HepG2 (cell line): ENCODE data around the gene PCSK2. TPM values are rescaled to one million over a fixed set of nuclear protein-coding genes. Genes with fewer than 3 reads are reported as not detected.

Experiments
- ATAC-seq: fragments of 200-7000 bp; cut with Tn5 transposase; 3 replicates; pipeline ENCODE4 v1.9.1; 2020; ENCODE audit warnings: mild to moderate bottlenecking, moderate library complexity
- BruUV-seq: library from RNA; stranded (reverse); fragments of 400-500 nt; replicated peaks from 2 replicates; lab custom pipeline; 2021; lab: Mats Ljungman, UMichigan
- CTCF ChIA-PET: fragments of 300-600 bp; formaldehyde crosslinking; extraction: SDS; loops from one replicate; lab custom pipeline; 2021; ENCODE audit warnings: low total read pairs, inconsistent platforms, low intra/inter-chr PET ratio; lab: Yijun Ruan, JAX
- POLR2A ChIA-PET: fragments of 350-600 bp; sonication (Branson Sonifier 250); formaldehyde crosslinking; loops from one replicate; lab custom pipeline; 2020; ENCODE audit warnings: antibody characterized with exemption, inconsistent platforms; lab: Yijun Ruan, JAX
- DNase-seq: peaks from one replicate; pipeline ENCODE4 v3.0.0-alpha.2; 2015; ENCODE audit warnings: low spot score
- FAIRE-seq: peaks from 3 replicates; lab custom pipeline; 2011; peaks lifted over from hg19 to GRCh38; lab: Jason Lieb, UNC
- H2AFZ ChIP-seq: one replicate; pipeline ENCODE4 v1.6.1; 2011; ENCODE audit warnings: low read length, inconsistent platforms
- H3K27ac ChIP-seq: fragments of 300-600 bp; 3 replicates; pipeline ENCODE4 v1.8.0; 2011; ENCODE audit warnings: mixed run types, mild to moderate bottlenecking, mixed read lengths, low read length, inconsistent platforms; ENCODE audit not compliant: insufficient read depth; ENCODE audit errors: extremely low read length
- H3K27me3 ChIP-seq, 2 experiments: fragments of 200-600 bp in 1 of 2; 2 replicates in 1 of 2; 3 replicates in 1 of 2; pipeline versions ENCODE4 v1.6.0 to v1.8.0; 2011; ENCODE audit warnings: low read length in 2 of 2, mild to moderate bottlenecking in 2 of 2, moderate library complexity in 2 of 2, inconsistent platforms in 1 of 2; ENCODE audit not compliant: insufficient read depth in 2 of 2, control insufficient read depth in 1 of 2
- H3K36me3 ChIP-seq, 2 experiments: fragments of 200-600 bp in 1 of 2; replicated peaks in 1 of 2; 2 replicates in 1 of 2; 3 replicates in 1 of 2; pipeline versions ENCODE4 v1.5.1 to v1.8.0; 2011; ENCODE audit warnings: low read length in 2 of 2, inconsistent platforms in 1 of 2; ENCODE audit not compliant: insufficient read depth in 2 of 2, control insufficient read depth in 1 of 2
- H3K4me1 ChIP-seq: 2 replicates; pipeline ENCODE4 v1.5.1; 2012; ENCODE audit warnings: low read length, inconsistent platforms; ENCODE audit not compliant: insufficient read depth
- H3K4me2 ChIP-seq: 2 replicates; pipeline ENCODE4 v1.6.0; 2011; ENCODE audit warnings: low read depth, low read length, inconsistent platforms
- H3K4me3 ChIP-seq, 3 experiments: fragments of 200-600 bp in 1 of 3; sonication (generic), shearing (Covaris generic) in 1 of 3; replicated peaks in 1 of 3; 2 replicates each; pipeline ENCODE4 v1.5.1; 2011 to 2016; ENCODE audit warnings: low read length in 3 of 3, inconsistent platforms in 2 of 3, low read depth in 2 of 3, mild to moderate bottlenecking in 2 of 3, control low read depth in 1 of 3, mixed read lengths in 1 of 3; ENCODE audit not compliant: insufficient read depth in 1 of 3
- H3K79me2 ChIP-seq: one replicate; pipeline ENCODE4 v1.6.1; 2011; ENCODE audit warnings: low read length, inconsistent platforms; ENCODE audit not compliant: insufficient read depth
- H3K9ac ChIP-seq: 2 replicates; pipeline ENCODE4 v1.6.0; 2011; ENCODE audit warnings: mild to moderate bottlenecking, low read depth, low read length, inconsistent platforms; ENCODE audit not compliant: insufficient read depth
- H3K9me3 ChIP-seq: 2 replicates; pipeline ENCODE4 v1.5.1; 2012; ENCODE audit warnings: mild to moderate bottlenecking, low read length
- H4K20me1 ChIP-seq: 2 replicates; pipeline ENCODE4 v1.6.0; 2011; ENCODE audit warnings: inconsistent platforms, mild to moderate bottlenecking, low read length, moderate library complexity; ENCODE audit not compliant: insufficient read depth
- ARID4A ChIP-seq: sonication (generic); formaldehyde crosslinking; IDR thresholded peaks from 2 replicates; pipeline ENCODE4 v1.5.0; 2020; ENCODE audit warnings: mild to moderate bottlenecking, missing genetic modification reagents, borderline replicate concordance
- JUN ChIP-seq: sonication (generic); formaldehyde crosslinking; IDR thresholded peaks from 2 replicates; pipeline ENCODE4 v1.4.0; 2020; ENCODE audit warnings: mild to moderate bottlenecking, missing genetic modification reagents
- MLXIP ChIP-seq: sonication (generic); formaldehyde crosslinking; IDR thresholded peaks from 2 replicates; pipeline ENCODE4 v1.9.0; 2021; ENCODE audit warnings: missing genetic modification reagents, borderline replicate concordance
- MYNN ChIP-seq: sonication (generic); formaldehyde crosslinking; IDR thresholded peaks from 2 replicates; pipeline ENCODE4 v1.4.0; 2020; ENCODE audit warnings: mild to moderate bottlenecking, low read depth, missing genetic modification reagents
- NAIF1 ChIP-seq: sonication (generic); formaldehyde crosslinking; IDR thresholded peaks from 2 replicates; pipeline ENCODE4 v1.5.0; 2020; ENCODE audit warnings: mild to moderate bottlenecking, missing genetic modification reagents, borderline replicate concordance
- RAD51 ChIP-seq: fragments of 450-650 bp; IDR thresholded peaks from 2 replicates; pipeline ENCODE4 v1.6.1; 2016; ENCODE audit warnings: borderline replicate concordance
- SMAD9 ChIP-seq: sonication (generic); formaldehyde crosslinking; IDR thresholded peaks from 2 replicates; pipeline ENCODE4 v1.5.1; 2020; ENCODE audit warnings: mild to moderate bottlenecking, missing genetic modification reagents
- TCF7L2 ChIP-seq: IDR thresholded peaks from 2 replicates; pipeline ENCODE4 v1.6.1; 2011; ENCODE audit warnings: mild to moderate bottlenecking, low read depth, low read length, moderate library complexity
- ZBTB7A ChIP-seq: sonication (generic); formaldehyde crosslinking; IDR thresholded peaks from 2 replicates; pipeline ENCODE4 v1.8.0; 2022; ENCODE audit warnings: mild to moderate bottlenecking, missing genetic modification reagents
- ZIK1 ChIP-seq: sonication (generic); formaldehyde crosslinking; IDR thresholded peaks from 2 replicates; pipeline ENCODE4 v1.5.0; 2020; ENCODE audit warnings: mild to moderate bottlenecking, low read depth, missing genetic modification reagents, borderline replicate concordance
- ZNF292 ChIP-seq: sonication (generic); formaldehyde crosslinking; IDR thresholded peaks from 2 replicates; pipeline ENCODE4 v1.8.1; 2022; ENCODE audit warnings: mild to moderate bottlenecking, low read depth, missing genetic modification reagents, borderline replicate concordance
- ZNF546 ChIP-seq: sonication (generic); formaldehyde crosslinking; conservative IDR thresholded peaks from 2 replicates; pipeline ENCODE4 v1.8.1; 2023; ENCODE audit warnings: mild to moderate bottlenecking, missing genetic modification reagents
- ZNF784 ChIP-seq: sonication (generic); formaldehyde crosslinking; IDR thresholded peaks from 2 replicates; pipeline ENCODE4 v1.5.1; 2020; ENCODE audit warnings: missing genetic modification reagents, mild to moderate bottlenecking, borderline replicate concordance
- ZNF891 ChIP-seq: sonication (generic); formaldehyde crosslinking; IDR thresholded peaks from 2 replicates; pipeline ENCODE4 v1.5.0; 2020; ENCODE audit warnings: mild to moderate bottlenecking, missing genetic modification reagents
- WGBS: methylation state at CpG from one replicate; pipeline ENCODE4 v1.1.6; 2017; ENCODE audit warnings: low lambda C conversion rate; 5-methylcytosine and 5-hydroxymethylcytosine counted together
- in situ Hi-C: cut with HindIII; loops from 2 replicates; pipeline ENCODE4 v1.10.0; 2017; ENCODE audit warnings: low pct_unique_long_range_greater_than_20kb; ENCODE audit not compliant: extremely low pct_ligation_motif_present
- intact Hi-C: fragments of 100-400 bp; cut with micrococcal nuclease; formaldehyde crosslinking; loops from one replicate; pipeline ENCODE4 v1.10.0; 2022; ENCODE audit not compliant: unreplicated experiment
- polyA plus RNA-seq, 8 experiments: library from polyadenylated mRNA; depleted of rRNA in 3 of 8; stranded (reverse) in 7 of 8; unstranded in 1 of 8; fragments of >200 nt; fragmentation: Illumina TruSeq in 4 of 8; extraction: Trizol in 4 of 8; gene quantifications; 2 replicates each; pipeline versions ENCODE4 v1.2.1 to v1.2.3, GENCODE V29; 2011 to 2016; ENCODE audit warnings: low read depth in 4 of 8, missing spikeins in 1 of 8, mixed read lengths in 1 of 8; ENCODE audit not compliant: insufficient read depth in 1 of 8
- total RNA-seq, 5 experiments: library from RNA; depleted of rRNA; stranded (reverse); fragments of >200 nt; fragmentation: Illumina TruSeq; extraction: Trizol; gene quantifications; 2 replicates each; pipeline ENCODE4 v1.2.3, GENCODE V29; 2016; ENCODE audit warnings: low read depth in 1 of 5

The PCSK2 gene
- total and polyA plus RNA-seq, 2 of the 13 experiments (the other 11 are each of a cell fraction or from before 2014, with no cell fraction given): not detected

- in situ Hi-C loops: no loop called here
- CTCF ChIA-PET: no interaction called here
- no peaks in the 10 kb centered on the region for H3K9me3 ChIP-seq
- peaks cover 18% of the 10 kb centered on the region for H3K4me1 ChIP-seq
- H3K27me3 ChIP-seq: peaks cover 2 to 39% of the 10 kb centered on the region in 2 experiments; a peak in 4 of 5 replicates
- intact Hi-C loops: no loop called here
- no peaks in the 10 kb centered on the region for H3K79me2 ChIP-seq
- DNase-seq (no peak), ATAC-seq (no peak), FAIRE-seq (no peak)
- no TSS peak for BruUV-seq
- H3K4me3 ChIP-seq: no peak overlapping the region
- no peak overlapping the region for H3K9ac ChIP-seq
- no peak overlapping the region for H2AFZ ChIP-seq
- WGBS: 26% methylated on average over 5 of the region's 5 CpGs
- no peak overlapping the region for H3K27ac ChIP-seq
- TF ChIP-seq ZNF292 (CRISPR knock-in tag): no peak
- TF ChIP-seq MYNN (CRISPR knock-in tag): no peak
- TF ChIP-seq ARID4A: no peak
- no peak for TF ChIP-seq ZNF891
- no peak for TF ChIP-seq ZNF784 (CRISPR knock-in tag)
- TF ChIP-seq ZNF546 (CRISPR knock-in tag): no peak
- no peak for TF ChIP-seq NAIF1 (CRISPR knock-in tag)
- TF ChIP-seq RAD51: no peak
- no peak for TF ChIP-seq MLXIP (CRISPR knock-in tag)
- no peak for TF ChIP-seq ZBTB7A (CRISPR knock-in tag)
- no peak for TF ChIP-seq JUN (CRISPR knock-in tag)
- TF ChIP-seq TCF7L2: no peak
- TF ChIP-seq ZIK1: no peak
- no peak for TF ChIP-seq SMAD9 (CRISPR knock-in tag)
- H3K4me2 ChIP-seq: no peak overlapping the region
- no peaks in the 10 kb centered on the region for H4K20me1 ChIP-seq
- H3K36me3 ChIP-seq: no peaks in the 10 kb centered on the region
- POLR2A ChIA-PET: no interaction called here
Observed at GRCh38 chr20:17446171-17446570, 219.3 kb downstream of the PCSK2 start.
